GM12878 (cell line): ENCODE measurements around the gene ZBTB48. TPM values are rescaled to one million over a fixed set of nuclear protein-coding genes. Genes with fewer than 3 reads are reported as not detected.

ENCODE experiments used
- ASH2L ChIP-seq: fragments of 300-600, 200-600 bp; sonication (generic); IDR thresholded peaks from 2 replicates; pipeline ENCODE4 v1.6.1; 2017; ENCODE audit warnings: low read depth, mild to moderate bottlenecking, borderline replicate concordance
- ATF7 ChIP-seq: fragments of 450-650 bp; IDR thresholded peaks from 2 replicates; pipeline ENCODE4 v1.6.1; 2016; ENCODE audit warnings: low read depth, mild to moderate bottlenecking
- CHD1 ChIP-seq: IDR thresholded peaks from 2 replicates; pipeline ENCODE4 v1.6.1; 2012; ENCODE audit warnings: low read depth, low read length, improper control_type of control experiment
- CREB1 ChIP-seq: IDR thresholded peaks from 2 replicates; pipeline ENCODE4 v1.6.1; 2012; ENCODE audit warnings: low read depth, mild to moderate bottlenecking, inconsistent platforms
- EP300 ChIP-seq, 2 experiments: fragments of 150-350 bp in 1 of 2; IDR thresholded peaks; 2 replicates each; pipeline ENCODE4 v1.6.1; 2011 to 2012; ENCODE audit warnings: low read depth in 2 of 2, low read length in 2 of 2, borderline replicate concordance in 1 of 2, improper control_type of control experiment in 1 of 2, inconsistent platforms in 1 of 2; ENCODE audit not compliant: control insufficient read depth in 1 of 2
- GABPA ChIP-seq: IDR thresholded peaks from 2 replicates; pipeline ENCODE4 v1.6.1; 2014; ENCODE audit warnings: antibody characterized with exemption, low read depth, mild to moderate bottlenecking, inconsistent platforms
- GATAD2B ChIP-seq: fragments of 450-650 bp; conservative IDR thresholded peaks from 2 replicates; pipeline ENCODE4 v1.6.1; 2017; ENCODE audit warnings: low read depth, mild to moderate bottlenecking, moderate library complexity
- HDGF ChIP-seq: fragments of 450-650 bp; IDR thresholded peaks from 2 replicates; pipeline ENCODE4 v1.6.1; 2016; ENCODE audit warnings: antibody characterized with exemption
- IRF4 ChIP-seq: IDR thresholded peaks from 2 replicates; pipeline ENCODE4 v1.6.1; 2011; ENCODE audit warnings: low read depth, low read length
- JUNB ChIP-seq: IDR thresholded peaks from 2 replicates; pipeline ENCODE4 v1.6.1; 2016; ENCODE audit warnings: antibody characterized with exemption, mild to moderate bottlenecking
- MEF2A ChIP-seq: IDR thresholded peaks from 2 replicates; pipeline ENCODE4 v1.6.1; 2011; ENCODE audit warnings: low read depth, mild to moderate bottlenecking, low read length, moderate library complexity; ENCODE audit not compliant: insufficient read depth
- NFYB ChIP-seq: IDR thresholded peaks from 2 replicates; pipeline ENCODE4 v1.6.1; 2011; ENCODE audit warnings: low read depth, mild to moderate bottlenecking, low read length, improper control_type of control experiment, moderate library complexity; ENCODE audit not compliant: insufficient read depth
- NR2F1 ChIP-seq: fragments of 450-650 bp; conservative IDR thresholded peaks from 2 replicates; pipeline ENCODE4 v1.6.1; 2017; ENCODE audit warnings: mild to moderate bottlenecking
- PBX3 ChIP-seq: IDR thresholded peaks from 2 replicates; pipeline ENCODE4 v1.6.1; 2011; ENCODE audit warnings: mild to moderate bottlenecking, low read depth, low read length, moderate library complexity; ENCODE audit not compliant: insufficient replicate concordance
- SIX5 ChIP-seq: IDR thresholded peaks from 2 replicates; pipeline ENCODE4 v1.6.1; 2011; ENCODE audit warnings: mild to moderate bottlenecking, low read depth, low read length, moderate library complexity; ENCODE audit not compliant: severe bottlenecking
- SMAD5 ChIP-seq: IDR thresholded peaks from 2 replicates; pipeline ENCODE4 v1.6.1; 2016; ENCODE audit warnings: antibody characterized with exemption, low read depth
- SMARCA5 ChIP-seq: fragments of 450-650 bp; IDR thresholded peaks from 2 replicates; pipeline ENCODE4 v1.6.1; 2017; ENCODE audit warnings: mild to moderate bottlenecking
- TCF3 ChIP-seq: IDR thresholded peaks from 2 replicates; pipeline ENCODE4 v1.6.1; 2012; ENCODE audit warnings: low read depth, mild to moderate bottlenecking, low read length, borderline replicate concordance; ENCODE audit not compliant: insufficient read depth
- USF2 ChIP-seq: IDR thresholded peaks from 2 replicates; pipeline ENCODE4 v1.6.1; 2011; ENCODE audit warnings: low read depth, low read length, improper control_type of control experiment, borderline replicate concordance
- polyA plus RNA-seq, 11 experiments: library from polyadenylated mRNA; depleted of rRNA in 4 of 11; unstranded in 6 of 11; stranded (reverse) in 5 of 11; fragments of >200 nt; fragmentation: Nextera tagmentation in 4 of 11; fragmentation: Illumina TruSeq in 1 of 11; extraction: Ambion mirVana in 4 of 11; extraction: Trizol in 1 of 11; gene quantifications; 1 replicate in 1 of 11; 2 replicates in 10 of 11; pipeline versions ENCODE4 v1.2.1 to v1.2.3, GENCODE V29; 2011 to 2016; ENCODE audit warnings: inconsistent platforms in 2 of 11, missing spikeins in 2 of 11, low read depth in 1 of 11
- total RNA-seq, 4 experiments: library from RNA; depleted of rRNA in 3 of 4; stranded (reverse); fragments of >200 nt in 3 of 4; fragmentation: Illumina TruSeq in 1 of 4; extraction: Trizol in 1 of 4; gene quantifications; 2 replicates each; pipeline versions ENCODE4 v1.2.1 to v1.2.3, GENCODE V29; 2013 to 2021
- TF ChIP-seq, protein P1 (sequence below): fragments of 450-650 bp; IDR thresholded peaks from 2 replicates; pipeline ENCODE4 v1.6.1; 2014; ENCODE audit warnings: mild to moderate bottlenecking
- TF ChIP-seq, protein P2 (sequence below): fragments of 450-650 bp; IDR thresholded peaks from 2 replicates; pipeline ENCODE4 v1.6.1; 2016; ENCODE audit warnings: mild to moderate bottlenecking
- TF ChIP-seq, protein P3 (sequence below): fragments of 450-650 bp; IDR thresholded peaks from 2 replicates; pipeline ENCODE4 v1.6.1; 2016; ENCODE audit warnings: mild to moderate bottlenecking, moderate library complexity, borderline replicate concordance

The ZBTB48 gene
- total and polyA plus RNA-seq, 10 of the 15 experiments (the other 5 are each of a cell fraction or from before 2014, with no cell fraction given), result 1.00 to 25.3 (median 16.7) TPM

- TF ChIP-seq PBX3 (peak; percentile 70), ATF7 (peak; percentile 83), SMAD5 (no peak), USF2 (no peak), EP300 (IDR thresholded peaks at IDR 0.05; ENCODE audit: borderline replicate concordance in 1 of 2, control insufficient read depth in 1 of 2, low read depth in 2 of 2, low read length in 2 of 2) (no peak), SIX5 (peak; percentile 16), MEF2A (no peak), HDGF (peak; percentile 75), CREB1 (peak; percentile 73), SMARCA5 (peak; percentile 67; the same call in 1 of the 2 replicates), JUNB (no peak), NR2F1 (peak; percentile 74), NFYB (peak; percentile 37; the same call in 1 of the 2 replicates), GABPA (no peak), GATAD2B (peak; percentile 90), CHD1 (no peak), ASH2L (no peak), IRF4 (no peak), TCF3 (no peak)
- TF ChIP-seq, protein P1, sequence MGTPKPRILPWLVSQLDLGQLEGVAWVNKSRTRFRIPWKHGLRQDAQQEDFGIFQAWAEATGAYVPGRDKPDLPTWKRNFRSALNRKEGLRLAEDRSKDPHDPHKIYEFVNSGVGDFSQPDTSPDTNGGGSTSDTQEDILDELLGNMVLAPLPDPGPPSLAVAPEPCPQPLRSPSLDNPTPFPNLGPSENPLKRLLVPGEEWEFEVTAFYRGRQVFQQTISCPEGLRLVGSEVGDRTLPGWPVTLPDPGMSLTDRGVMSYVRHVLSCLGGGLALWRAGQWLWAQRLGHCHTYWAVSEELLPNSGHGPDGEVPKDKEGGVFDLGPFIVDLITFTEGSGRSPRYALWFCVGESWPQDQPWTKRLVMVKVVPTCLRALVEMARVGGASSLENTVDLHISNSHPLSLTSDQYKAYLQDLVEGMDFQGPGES, result no peak
- TF ChIP-seq, protein P2, sequence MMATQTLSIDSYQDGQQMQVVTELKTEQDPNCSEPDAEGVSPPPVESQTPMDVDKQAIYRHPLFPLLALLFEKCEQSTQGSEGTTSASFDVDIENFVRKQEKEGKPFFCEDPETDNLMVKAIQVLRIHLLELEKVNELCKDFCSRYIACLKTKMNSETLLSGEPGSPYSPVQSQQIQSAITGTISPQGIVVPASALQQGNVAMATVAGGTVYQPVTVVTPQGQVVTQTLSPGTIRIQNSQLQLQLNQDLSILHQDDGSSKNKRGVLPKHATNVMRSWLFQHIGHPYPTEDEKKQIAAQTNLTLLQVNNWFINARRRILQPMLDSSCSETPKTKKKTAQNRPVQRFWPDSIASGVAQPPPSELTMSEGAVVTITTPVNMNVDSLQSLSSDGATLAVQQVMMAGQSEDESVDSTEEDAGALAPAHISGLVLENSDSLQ, result peak; percentile 92
- TF ChIP-seq, protein P3, sequence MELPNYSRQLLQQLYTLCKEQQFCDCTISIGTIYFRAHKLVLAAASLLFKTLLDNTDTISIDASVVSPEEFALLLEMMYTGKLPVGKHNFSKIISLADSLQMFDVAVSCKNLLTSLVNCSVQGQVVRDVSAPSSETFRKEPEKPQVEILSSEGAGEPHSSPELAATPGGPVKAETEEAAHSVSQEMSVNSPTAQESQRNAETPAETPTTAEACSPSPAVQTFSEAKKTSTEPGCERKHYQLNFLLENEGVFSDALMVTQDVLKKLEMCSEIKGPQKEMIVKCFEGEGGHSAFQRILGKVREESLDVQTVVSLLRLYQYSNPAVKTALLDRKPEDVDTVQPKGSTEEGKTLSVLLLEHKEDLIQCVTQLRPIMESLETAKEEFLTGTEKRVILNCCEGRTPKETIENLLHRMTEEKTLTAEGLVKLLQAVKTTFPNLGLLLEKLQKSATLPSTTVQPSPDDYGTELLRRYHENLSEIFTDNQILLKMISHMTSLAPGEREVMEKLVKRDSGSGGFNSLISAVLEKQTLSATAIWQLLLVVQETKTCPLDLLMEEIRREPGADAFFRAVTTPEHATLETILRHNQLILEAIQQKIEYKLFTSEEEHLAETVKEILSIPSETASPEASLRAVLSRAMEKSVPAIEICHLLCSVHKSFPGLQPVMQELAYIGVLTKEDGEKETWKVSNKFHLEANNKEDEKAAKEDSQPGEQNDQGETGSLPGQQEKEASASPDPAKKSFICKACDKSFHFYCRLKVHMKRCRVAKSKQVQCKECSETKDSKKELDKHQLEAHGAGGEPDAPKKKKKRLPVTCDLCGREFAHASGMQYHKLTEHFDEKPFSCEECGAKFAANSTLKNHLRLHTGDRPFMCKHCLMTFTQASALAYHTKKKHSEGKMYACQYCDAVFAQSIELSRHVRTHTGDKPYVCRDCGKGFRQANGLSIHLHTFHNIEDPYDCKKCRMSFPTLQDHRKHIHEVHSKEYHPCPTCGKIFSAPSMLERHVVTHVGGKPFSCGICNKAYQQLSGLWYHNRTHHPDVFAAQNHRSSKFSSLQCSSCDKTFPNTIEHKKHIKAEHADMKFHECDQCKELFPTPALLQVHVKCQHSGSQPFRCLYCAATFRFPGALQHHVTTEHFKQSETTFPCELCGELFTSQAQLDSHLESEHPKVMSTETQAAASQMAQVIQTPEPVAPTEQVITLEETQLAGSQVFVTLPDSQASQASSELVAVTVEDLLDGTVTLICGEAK, result no peak
These were observed 45.2 kb downstream of the ZBTB48 start, which contains the start of gene THAP3 (continued) for GRCh38 chr1:6624710-6625583.
